Skeletal muscle tissue (tissue), 4 donors: Measurements from ENCODE around the gene CEACAM21. TPM values are rescaled to one million over a fixed set of nuclear protein-coding genes. Genes with fewer than 3 reads are reported as not detected.
A peak's percentile ranks its signal among the peaks of the same experiment; 100 is the strongest.

Experiments used
- H3K27ac ChIP-seq: one replicate; pipeline ENCODE4 v1.7.0; 2013; ENCODE audit warnings: mild to moderate bottlenecking, low read depth, low read length, inconsistent platforms
- H3K27me3 ChIP-seq, 3 donors: one replicate each; pipeline ENCODE4 v1.7.0; 2013; ENCODE audit warnings: low read length in 3 of 3; ENCODE audit not compliant: control insufficient read depth in 3 of 3, insufficient read depth in 3 of 3
- H3K36me3 ChIP-seq, 3 donors: one replicate each; pipeline ENCODE4 v1.7.0; 2013; ENCODE audit warnings: low read length in 3 of 3; ENCODE audit not compliant: control insufficient read depth in 3 of 3, insufficient read depth in 3 of 3
- H3K4me1 ChIP-seq, 3 donors: one replicate each; pipeline ENCODE4 v1.7.0; 2013; ENCODE audit warnings: low read length in 3 of 3, mild to moderate bottlenecking in 3 of 3; ENCODE audit not compliant: control insufficient read depth in 3 of 3, insufficient read depth in 3 of 3
- H3K4me3 ChIP-seq, 3 donors: one replicate each; pipeline ENCODE4 v1.7.0; 2013; ENCODE audit warnings: low read length in 3 of 3
- H3K9ac ChIP-seq, 3 donors: one replicate each; pipeline ENCODE4 v1.7.0; 2013; ENCODE audit warnings: low read length in 3 of 3, mild to moderate bottlenecking in 3 of 3, moderate library complexity in 2 of 3, low read depth in 1 of 3
- H3K9me3 ChIP-seq, 3 donors: one replicate each; pipeline ENCODE4 v1.7.0; 2013; ENCODE audit warnings: low read length in 3 of 3; ENCODE audit not compliant: control insufficient read depth in 3 of 3
- total RNA-seq: library from RNA; depleted of rRNA; stranded (reverse); fragments of >200 nt; gene quantifications from one replicate; pipeline ENCODE4 v1.2.3, GENCODE V29; 2014
- donor health status: Osteomylitis.

CEACAM21 gene
- total RNA-seq, 1 donor from 2014 or later: 1.6 TPM

DNA sequence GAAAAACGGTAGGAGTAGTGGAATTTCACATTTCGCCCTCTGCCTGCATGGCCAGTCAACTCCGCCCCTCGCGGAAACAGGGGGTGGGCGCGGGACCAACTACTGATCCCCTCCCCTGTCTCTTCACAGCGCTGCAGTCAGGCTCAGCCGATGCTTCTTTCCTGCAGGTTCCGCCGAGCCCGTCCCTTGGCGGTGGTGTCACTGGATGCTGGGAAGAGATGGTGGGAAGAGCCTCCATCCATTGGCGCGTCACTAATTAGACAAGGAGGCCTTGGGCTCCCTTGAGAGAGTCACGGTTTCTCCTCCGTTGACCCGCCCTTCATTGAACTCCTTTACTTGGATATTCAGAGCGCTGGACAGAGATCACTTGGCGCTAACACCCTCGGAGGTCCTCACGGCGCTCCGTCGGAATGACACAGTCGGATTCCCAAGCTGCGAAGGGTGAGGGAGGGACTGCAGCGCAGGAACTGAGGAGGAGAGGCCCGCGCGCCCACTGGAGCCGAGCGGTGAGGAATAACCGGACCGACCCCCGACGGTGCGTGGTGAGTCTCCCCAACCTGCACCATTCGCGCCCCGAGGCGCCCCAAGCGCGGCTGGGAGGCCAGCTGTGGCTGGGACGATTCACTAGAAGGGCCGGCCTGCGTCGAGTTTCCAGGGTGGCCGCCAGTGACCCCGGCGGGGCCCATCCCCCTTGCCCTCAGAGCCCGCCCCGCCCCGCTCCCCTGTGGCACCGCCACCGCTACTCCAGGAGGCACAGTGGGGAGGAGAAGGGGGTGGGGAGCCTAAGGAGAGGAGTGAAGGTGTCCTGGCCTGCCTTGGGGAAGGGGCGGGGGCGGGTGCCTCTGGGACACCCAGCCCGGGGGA, 11.2 kb upstream of the CEACAM21 start:
- H3K36me3 ChIP-seq: no peaks in the 10 kb centered on the region
- H3K9ac ChIP-seq: no peak overlapping the region
- H3K27me3 ChIP-seq: peaks cover 17 to 45% (median 26%) of the 10 kb centered on the region in 3 donors
- H3K4me3 ChIP-seq: peak overlapping the region in 1 of 3 donors; percentile 9
- no peak overlapping the region for H3K27ac ChIP-seq
- H3K9me3 ChIP-seq: no peaks in the 10 kb centered on the region
- H3K4me1 ChIP-seq: peaks cover 0 to 5% (median 4%) of the 10 kb centered on the region in 3 donors

DNA sequence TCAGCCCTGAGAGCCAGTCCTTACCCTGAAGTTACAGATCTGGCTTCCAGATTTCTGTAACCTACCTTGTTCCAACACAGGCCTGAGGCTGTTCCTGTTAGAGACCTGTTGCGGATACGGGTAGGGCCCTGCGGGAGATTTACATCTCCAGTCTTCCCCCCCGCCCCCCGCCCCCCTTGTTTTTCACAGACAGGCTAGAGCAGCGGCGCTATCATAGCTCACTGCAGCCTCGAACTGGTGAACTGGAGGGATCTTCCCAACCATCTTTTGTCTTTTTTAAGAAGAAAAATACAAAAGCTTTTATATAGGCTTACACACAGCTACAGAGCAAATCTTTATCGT, 10.6 kb upstream of the CEACAM21 start:
- Histone ChIP-seq H3K27me3 (peaks cover 17 to 45% (median 30%) of the 10 kb centered on the region in 3 donors), H3K4me3 (no peak overlapping the region), H3K9me3 (no peaks in the 10 kb centered on the region), H3K27ac (no peak overlapping the region), H3K4me1 (peaks cover 0 to 5% (median 4%) of the 10 kb centered on the region in 3 donors), H3K9ac (no peak overlapping the region), H3K36me3 (no peaks in the 10 kb centered on the region)

DNA sequence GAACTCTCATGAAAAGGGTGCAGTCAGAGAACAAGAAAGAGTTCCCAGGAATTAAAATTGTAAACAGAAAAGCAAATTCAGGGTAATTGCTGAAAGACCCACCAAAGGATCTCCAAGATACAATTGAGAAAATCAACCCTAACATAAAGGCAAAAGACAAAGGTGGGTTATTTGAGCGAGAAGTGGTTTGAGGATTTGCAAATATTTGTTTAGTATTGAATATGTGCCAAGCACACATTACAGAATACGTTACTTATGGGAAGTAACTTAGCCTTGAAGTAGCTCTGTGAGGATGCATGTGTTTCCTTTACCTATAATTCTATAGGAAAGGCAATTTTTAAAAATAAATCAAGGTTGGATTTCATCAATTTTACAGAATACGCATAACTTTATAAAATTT, 10.0 kb upstream of the CEACAM21 start:
- Histone ChIP-seq H3K4me1 (peaks cover 2 to 5% (median 4%) of the 10 kb centered on the region in 3 donors), H3K27ac (no peak overlapping the region), H3K36me3 (no peaks in the 10 kb centered on the region), H3K9ac (no peak overlapping the region), H3K4me3 (no peak overlapping the region), H3K27me3 (peaks cover 19 to 43% (median 36%) of the 10 kb centered on the region in 3 donors), H3K9me3 (no peaks in the 10 kb centered on the region)

DNA sequence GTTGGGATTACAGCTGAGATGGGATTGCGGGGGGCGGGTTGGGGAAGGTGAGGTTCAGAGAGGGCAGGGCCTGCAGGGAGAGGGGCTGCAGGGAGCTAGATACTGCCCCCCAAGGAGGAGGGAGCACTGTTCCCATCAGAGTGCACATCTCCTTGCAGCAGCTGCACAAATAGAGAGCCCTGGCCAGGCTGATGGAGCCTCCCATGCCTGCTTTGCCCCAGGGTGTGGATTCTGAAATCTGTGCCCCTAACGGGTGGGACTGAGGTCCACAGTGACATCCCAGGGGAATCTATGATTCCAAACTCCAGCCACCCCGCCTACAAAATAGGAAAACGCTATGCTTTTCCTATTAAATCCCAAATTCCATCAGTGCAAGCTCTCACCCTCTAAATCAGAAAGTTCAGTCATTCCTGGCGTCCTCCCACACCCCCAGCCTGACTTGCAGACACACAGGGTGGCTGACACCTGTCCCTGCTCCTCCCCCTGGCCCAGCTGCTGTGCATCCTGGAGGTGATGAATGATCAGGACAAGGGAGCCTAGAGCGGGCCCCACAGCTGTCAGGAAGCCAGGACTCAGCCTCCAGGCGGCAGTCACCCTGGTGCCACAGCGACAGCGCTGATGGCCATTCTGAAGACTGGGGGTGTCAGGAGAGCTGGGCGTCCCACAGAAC, 6.3 kb upstream of the CEACAM21 start:
- Histone ChIP-seq H3K4me1 (peaks cover 0 to 2% (median 0%) of the 10 kb centered on the region in 3 donors), H3K9ac (no peak overlapping the region), H3K4me3 (no peak overlapping the region), H3K36me3 (no peaks in the 10 kb centered on the region), H3K9me3 (no peaks in the 10 kb centered on the region), H3K27me3 (peaks cover 6 to 36% (median 25%) of the 10 kb centered on the region in 3 donors), H3K27ac (no peak overlapping the region)

DNA sequence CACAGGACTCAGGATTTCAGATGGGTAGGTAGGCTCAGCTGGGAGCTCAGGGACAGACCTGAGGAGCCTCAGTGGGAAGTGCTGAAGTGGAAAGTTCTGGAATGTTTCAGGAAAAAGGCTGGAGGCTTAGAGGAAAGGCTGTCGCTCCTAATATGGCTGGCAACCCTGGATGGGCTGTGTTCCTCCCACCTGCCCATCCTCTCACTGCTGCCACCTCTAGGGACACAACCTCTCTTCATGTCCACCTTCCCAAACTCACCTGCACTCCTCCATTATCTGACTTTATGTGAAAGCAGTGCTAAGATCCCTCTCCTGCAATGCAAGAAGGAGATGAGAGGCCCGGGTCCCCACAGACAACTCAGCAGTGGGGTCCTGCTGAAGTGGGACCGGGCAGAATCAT, 5.8 kb upstream of the CEACAM21 start:
- H3K36me3 ChIP-seq: no peaks in the 10 kb centered on the region
- H3K4me1 ChIP-seq: peaks cover 0 to 2% (median 0%) of the 10 kb centered on the region in 3 donors
- no peaks in the 10 kb centered on the region for H3K9me3 ChIP-seq
- H3K27me3 ChIP-seq: peaks cover 3 to 30% (median 19%) of the 10 kb centered on the region in 3 donors
- H3K9ac ChIP-seq: no peak overlapping the region
- no peak overlapping the region for H3K27ac ChIP-seq
- no peak overlapping the region for H3K4me3 ChIP-seq

DNA sequence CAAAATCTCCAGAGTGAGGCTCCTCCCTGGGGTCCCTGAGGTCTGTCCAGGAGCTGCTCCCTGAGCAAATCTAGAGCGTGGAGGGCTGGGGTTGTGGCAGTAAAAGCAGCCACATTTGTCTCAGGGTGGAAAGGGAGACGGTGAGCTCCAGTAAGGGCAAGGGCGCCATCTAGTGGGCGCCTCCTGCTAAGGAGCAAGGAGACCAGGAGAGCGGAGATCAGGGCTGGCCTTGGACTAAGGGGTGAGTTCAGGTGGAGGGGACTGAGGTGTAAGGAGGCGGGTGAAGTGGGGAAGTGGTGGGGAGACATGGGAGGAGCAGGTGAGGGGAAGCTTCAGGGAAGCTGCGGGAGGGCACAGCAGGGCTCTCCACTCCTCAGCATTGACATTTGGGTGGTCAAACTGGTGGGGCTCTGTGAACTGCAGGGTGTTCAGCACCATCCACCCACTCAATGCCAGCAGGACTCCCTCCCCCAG, 5.3 kb upstream of the CEACAM21 start:
- Histone ChIP-seq H3K9me3 (no peaks in the 10 kb centered on the region), H3K36me3 (no peaks in the 10 kb centered on the region), H3K4me1 (peaks cover 0 to 2% (median 0%) of the 10 kb centered on the region in 3 donors), H3K4me3 (no peak overlapping the region), H3K9ac (no peak overlapping the region), H3K27ac (no peak overlapping the region), H3K27me3 (peaks cover 3 to 28% (median 21%) of the 10 kb centered on the region in 3 donors)

DNA sequence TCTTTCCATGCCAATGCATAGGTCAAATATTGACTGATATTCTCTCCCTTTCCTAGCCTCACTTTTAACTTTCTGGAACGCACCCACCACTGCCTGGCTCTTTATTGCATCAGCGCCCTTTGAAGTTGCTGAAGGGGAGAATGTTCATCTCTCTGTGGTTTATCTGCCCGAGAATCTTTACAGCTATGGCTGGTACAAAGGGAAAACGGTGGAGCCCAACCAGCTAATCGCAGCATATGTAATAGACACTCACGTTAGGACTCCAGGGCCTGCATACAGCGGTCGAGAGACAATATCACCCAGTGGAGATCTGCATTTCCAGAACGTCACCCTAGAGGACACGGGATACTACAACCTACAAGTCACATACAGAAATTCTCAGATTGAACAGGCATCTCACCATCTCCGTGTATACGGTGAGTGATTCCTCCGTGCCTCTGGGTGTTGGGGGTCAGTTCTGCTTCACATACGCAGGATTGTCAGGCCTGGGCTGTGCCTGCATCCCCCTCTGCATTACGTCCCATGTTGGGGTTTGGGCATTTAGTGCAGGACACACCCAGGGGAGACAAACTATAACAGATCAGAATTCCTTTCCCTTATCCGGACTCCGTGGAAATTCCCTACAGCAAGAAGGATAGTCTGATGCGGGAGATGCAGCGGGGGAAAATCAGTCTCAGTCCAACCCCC, 1.3 kb downstream of the CEACAM21 start:
- Histone ChIP-seq H3K9ac (no peak overlapping the region), H3K36me3 (no peaks in the 10 kb centered on the region), H3K4me3 (no peak overlapping the region), H3K27ac (no peak overlapping the region), H3K9me3 (no peaks in the 10 kb centered on the region), H3K4me1 (no peaks in the 10 kb centered on the region), H3K27me3 (peaks cover 0 to 16% (median 5%) of the 10 kb centered on the region in 3 donors)

DNA sequence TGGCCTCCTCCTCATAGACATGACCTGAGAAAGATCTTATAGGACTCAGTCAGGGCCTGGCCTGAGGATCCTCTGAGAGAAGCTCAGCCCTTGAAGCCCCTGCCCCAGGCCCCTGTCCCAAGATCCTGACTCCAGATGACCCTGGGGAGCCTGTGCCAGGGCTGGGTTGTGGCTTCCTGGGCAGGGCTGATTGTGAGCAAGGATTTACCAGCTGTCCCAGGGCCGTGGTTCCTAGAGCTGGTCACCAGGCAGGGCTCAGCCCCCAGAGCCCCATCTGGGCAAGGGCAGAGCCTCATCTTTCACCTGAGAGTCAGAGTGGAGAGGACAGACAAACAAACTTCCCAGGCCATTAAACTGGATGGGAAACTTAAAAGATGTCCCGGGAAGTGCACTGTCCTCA, 1.9 kb downstream of the CEACAM21 start:
- Histone ChIP-seq H3K4me1 (no peaks in the 10 kb centered on the region), H3K36me3 (no peaks in the 10 kb centered on the region), H3K9ac (no peak overlapping the region), H3K9me3 (no peaks in the 10 kb centered on the region), H3K27me3 (peaks cover 0 to 12% (median 5%) of the 10 kb centered on the region in 3 donors), H3K4me3 (no peak overlapping the region), H3K27ac (no peak overlapping the region)

DNA sequence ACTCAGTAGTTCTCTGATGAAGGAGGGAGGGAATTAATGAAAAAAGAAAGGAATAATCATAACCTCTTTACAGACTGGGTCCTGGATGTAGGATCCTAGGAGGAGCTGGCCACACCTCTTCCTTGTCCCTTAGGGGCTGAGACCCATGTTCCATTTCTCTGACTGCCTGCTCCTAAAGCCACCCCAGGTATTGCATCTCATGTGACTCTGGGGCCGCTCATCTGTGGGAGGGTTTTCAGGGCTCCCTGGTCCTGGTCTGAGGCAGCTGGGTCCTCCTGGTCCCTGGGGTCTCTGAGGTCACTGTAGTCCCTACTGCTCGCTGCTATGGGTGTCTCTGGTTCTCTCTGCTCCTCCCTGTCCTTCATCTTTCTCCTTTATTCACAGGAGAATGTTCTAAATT, 2.9 kb downstream of the CEACAM21 start:
- no peak overlapping the region for H3K27ac ChIP-seq
- H3K4me1 ChIP-seq: no peaks in the 10 kb centered on the region
- H3K4me3 ChIP-seq: no peak overlapping the region
- peaks cover 0 to 7% (median 5%) of the 10 kb centered on the region in 3 donors for H3K27me3 ChIP-seq
- H3K9me3 ChIP-seq: no peaks in the 10 kb centered on the region
- no peak overlapping the region for H3K9ac ChIP-seq
- no peaks in the 10 kb centered on the region for H3K36me3 ChIP-seq
